HAP-1 (cell line): ENCODE data around the gene ZNF772.
"Not testable (repeated sequence)": the region's sequence is repeated elsewhere in the genome, so short reads cannot be mapped to it uniquely, and the experiment has no call there.

Experiments used
- DNase-seq, 2 experiments: peaks; one replicate each; pipeline ENCODE4 v3.0.0-alpha.2; 2016 to 2020; ENCODE audit warnings: low spot score in 2 of 2
- H3K27me3 ChIP-seq: fragments of 250-450 bp; sonication (Bioruptor Pico); 2 replicates; pipeline ENCODE4 v1.5.1; 2020; ENCODE audit warnings: low read depth, mild to moderate bottlenecking, moderate library complexity
- H3K36me3 ChIP-seq: fragments of 250-450 bp; sonication (Bioruptor Pico); replicated peaks from 2 replicates; pipeline ENCODE4 v1.5.1; 2020; ENCODE audit warnings: mild to moderate bottlenecking
- H3K4me1 ChIP-seq: fragments of 250-450 bp; sonication (Bioruptor Pico); 2 replicates; pipeline ENCODE4 v1.5.1; 2020; ENCODE audit warnings: mild to moderate bottlenecking
- H3K4me3 ChIP-seq: fragments of 250-450 bp; sonication (Bioruptor Pico); 2 replicates; pipeline ENCODE4 v1.5.1; 2020; ENCODE audit warnings: mild to moderate bottlenecking, moderate library complexity
- H3K9me3 ChIP-seq: fragments of 250-450 bp; sonication (Bioruptor Pico); 2 replicates; pipeline ENCODE4 v1.5.1; 2020; ENCODE audit warnings: mild to moderate bottlenecking, moderate library complexity
- in situ Hi-C: fragments of 300-500 bp; cut with MboI; formaldehyde crosslinking; loops from 3 replicates; pipeline ENCODE4 v1.14.3; 2020; ENCODE audit warnings: low sequenced_read_pairs, inconsistent platforms, mixed read lengths

The ZNF772 gene

GRCh38 chr19:57477191-57478008 lies at the start of gene ZNF772:
Gene ZNF772 (minus strand): TSS chr19:57477566. CDS start chr19:57477309, 257 bp downstream.
- peak within 1 kb of the TSS; percentile 39 for H3K4me3 ChIP-seq
- DNase-seq = peak; percentile 80 to 86
- no peaks in the 10 kb centered on the region for H3K36me3 ChIP-seq
- no peaks in the 10 kb centered on the region for H3K27me3 ChIP-seq
- no peaks in the 10 kb centered on the region for H3K4me1 ChIP-seq
- H3K9me3 ChIP-seq = peaks cover 15% of the 10 kb centered on the region
- in situ Hi-C loops = no loop called here

GRCh38 chr19:57518021-57518420 lies 40.7 kb upstream of the ZNF772 start:
- H3K27me3 ChIP-seq, H3K4me3 ChIP-seq, H3K36me3 ChIP-seq, DNase-seq, H3K4me1 ChIP-seq, H3K9me3 ChIP-seq, in situ Hi-C loops: not testable (repeated sequence)

- no peak for DNase-seq
- H3K9me3 ChIP-seq = peaks cover 4% of the 10 kb centered on the region
- no peaks in the 10 kb centered on the region for H3K4me1 ChIP-seq
- no peaks in the 10 kb centered on the region for H3K36me3 ChIP-seq
- in situ Hi-C loops = no loop called here
- no peaks in the 10 kb centered on the region for H3K27me3 ChIP-seq
- H3K4me3 ChIP-seq = no peak overlapping the region
Observed at GRCh38 chr19:57515255-57515654, 37.9 kb upstream of the ZNF772 start.

DNA sequence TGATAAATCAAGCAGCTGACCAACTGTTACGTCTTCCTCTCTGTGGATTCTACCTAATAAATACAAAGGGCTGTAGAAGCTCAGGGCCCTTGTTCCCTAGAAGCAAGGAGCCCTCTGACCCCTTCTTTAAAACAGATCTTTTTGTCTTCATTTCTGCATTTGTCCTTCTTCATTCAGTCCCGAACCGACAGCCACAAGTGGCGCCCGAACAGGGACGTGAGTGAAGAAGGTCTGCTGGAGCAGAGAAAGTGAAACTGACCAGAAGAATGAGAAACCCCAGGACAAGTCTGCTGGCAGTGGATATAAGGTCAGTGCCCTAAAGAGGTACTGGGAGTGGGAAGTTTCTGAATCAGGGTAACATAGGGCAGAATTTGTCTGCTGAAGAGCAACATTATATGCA lies 35.5 kb upstream of the ZNF772 start:
- Histone ChIP-seq H3K27me3 (no peaks in the 10 kb centered on the region), H3K4me1 (no peaks in the 10 kb centered on the region), H3K4me3 (no peak overlapping the region), H3K9me3 (peaks cover 4% of the 10 kb centered on the region), H3K36me3 (no peaks in the 10 kb centered on the region)
- in situ Hi-C loops = no loop called here
- no peak for DNase-seq

GRCh38 chr19:57511484-57511883 lies 34.1 kb upstream of the ZNF772 start:
- Histone ChIP-seq H3K27me3 (no peaks in the 10 kb centered on the region), H3K36me3 (peaks cover 10% of the 10 kb centered on the region), H3K4me3 (no peak overlapping the region), H3K9me3 (peaks cover 4% of the 10 kb centered on the region), H3K4me1 (no peaks in the 10 kb centered on the region)
- in situ Hi-C loops = no loop called here
- no peak for DNase-seq

DNA sequence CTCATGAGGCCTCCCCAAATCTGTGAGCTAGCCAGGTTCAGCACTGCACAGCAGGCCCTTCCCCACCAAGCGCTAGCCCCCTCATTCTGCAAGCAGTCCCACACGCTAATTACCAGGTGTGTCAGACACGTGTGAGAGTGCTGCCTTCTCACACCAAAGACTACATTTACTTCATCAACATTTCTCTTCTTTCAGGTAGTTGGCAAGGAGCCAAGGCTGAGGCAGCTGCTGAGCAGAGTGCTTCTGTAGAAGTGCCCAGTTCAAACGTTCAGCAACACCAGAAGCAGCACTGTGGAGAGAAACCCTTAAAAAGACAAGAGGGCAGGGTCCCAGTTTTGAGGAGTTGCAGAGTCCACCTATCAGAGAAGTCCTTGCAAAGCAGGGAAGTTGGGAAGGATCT lies 28.8 kb upstream of the ZNF772 start:
- H3K9me3 ChIP-seq = no peaks in the 10 kb centered on the region; the same call in 1 of the 2 replicates
- H3K27me3 ChIP-seq = no peaks in the 10 kb centered on the region
- H3K4me1 ChIP-seq = no peaks in the 10 kb centered on the region
- peaks cover 19% of the 10 kb centered on the region for H3K36me3 ChIP-seq
- in situ Hi-C loops = no loop called here
- no peak for DNase-seq
- H3K4me3 ChIP-seq = no peak overlapping the region

DNA sequence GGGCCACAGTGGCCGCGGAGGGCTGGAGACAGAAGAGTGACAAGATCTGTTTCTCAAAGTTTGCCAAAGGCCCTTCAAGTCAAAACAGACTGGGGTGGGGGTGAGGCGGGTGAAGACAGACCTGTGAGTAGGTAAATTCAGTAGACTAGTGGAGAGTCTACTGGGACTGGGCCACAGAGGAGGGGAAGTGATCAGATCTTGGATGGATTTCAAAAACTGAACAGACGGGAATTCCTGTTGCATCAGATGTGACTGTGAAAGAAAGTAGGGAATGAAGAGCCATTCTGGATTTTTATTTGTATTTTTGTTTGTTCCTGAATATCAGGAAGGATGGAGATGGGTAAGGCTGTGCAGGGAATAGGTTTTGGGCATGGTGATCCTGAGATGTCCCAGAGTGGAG lies 23.0 kb upstream of the ZNF772 start:
- not testable (repeated sequence) for H3K9me3 ChIP-seq

GRCh38 chr19:57499680-57500395 lies 22.5 kb upstream of the ZNF772 start, which contains the start of gene ZNF773:
Gene ZNF773 (plus strand): TSS chr19:57499938. CDS start chr19:57500081, 143 bp downstream.
- peak within 1 kb of the TSS; percentile 82 for H3K4me3 ChIP-seq
- H3K36me3 ChIP-seq, H3K4me1 ChIP-seq, H3K27me3 ChIP-seq, H3K9me3 ChIP-seq, in situ Hi-C loops: not testable (repeated sequence)
- DNase-seq = peak; percentile 89 to 96

More for the DNA sequence above, 23.0 kb upstream of the ZNF772 start:
- DNase-seq, in situ Hi-C loops, H3K4me1 ChIP-seq, H3K36me3 ChIP-seq, H3K27me3 ChIP-seq: not testable (repeated sequence)
- H3K4me3 ChIP-seq = peak overlapping the region; percentile 11

- H3K4me1 ChIP-seq, H3K9me3 ChIP-seq, DNase-seq, in situ Hi-C loops, H3K36me3 ChIP-seq, H3K27me3 ChIP-seq: not testable (repeated sequence)
- H3K4me3 ChIP-seq = peak overlapping the region; percentile 82; the same call in 1 of the 2 replicates
Observed at GRCh38 chr19:57499332-57499679, 21.9 kb upstream of the ZNF772 start.

GRCh38 chr19:57488299-57488644 lies 10.9 kb upstream of the ZNF772 start:
- H3K4me1 ChIP-seq, DNase-seq, in situ Hi-C loops, H3K9me3 ChIP-seq, H3K4me3 ChIP-seq, H3K27me3 ChIP-seq: not testable (repeated sequence)
- peaks cover 14% of the 10 kb centered on the region for H3K36me3 ChIP-seq

DNA sequence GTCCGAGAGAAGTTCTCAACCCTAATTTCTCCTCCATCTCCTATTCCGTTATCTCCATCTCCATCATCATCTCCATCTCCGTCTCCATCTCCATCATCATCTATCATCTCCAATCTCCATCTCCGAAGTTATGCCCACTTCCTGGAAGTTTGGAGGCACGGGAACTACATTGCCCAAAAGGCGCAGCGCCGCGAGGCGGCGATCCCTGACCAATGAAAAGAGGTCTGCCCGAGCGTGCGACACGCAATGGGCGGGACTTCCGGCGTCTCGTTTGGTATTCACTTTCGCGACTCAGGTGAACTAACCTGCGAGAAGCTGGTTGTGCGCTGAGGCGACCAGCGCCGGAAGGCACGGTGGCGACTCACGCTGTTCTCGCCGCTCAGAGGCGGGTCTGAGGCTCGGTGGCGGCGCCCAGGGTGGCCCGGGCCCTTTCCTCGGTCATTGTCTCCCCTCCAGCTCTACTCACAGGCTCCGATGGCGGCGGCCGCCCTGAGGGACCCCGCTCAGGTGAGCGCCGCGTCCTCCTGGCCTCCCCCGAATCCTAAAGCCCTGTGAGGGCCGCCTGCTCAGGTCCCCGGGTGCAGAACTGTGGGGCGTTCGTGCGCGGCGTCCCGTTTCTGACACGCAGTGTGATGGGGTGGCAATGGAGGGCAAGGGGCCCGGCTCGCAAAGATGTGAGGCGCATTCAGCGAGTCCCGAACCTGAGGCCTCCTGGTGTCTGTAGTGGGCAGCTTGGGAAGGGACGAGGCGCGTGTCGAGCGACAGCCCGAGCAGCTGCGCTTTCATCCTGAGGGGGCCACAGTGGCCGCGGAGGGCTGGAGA lies 10.3 kb upstream of the ZNF772 start, which contains the start of gene ZNF419:
Gene ZNF419 (plus strand): TSS at position 274 of the 822 bp plus-strand sequence. CDS start 201 bp downstream, at position 475.
- in situ Hi-C loops = not testable (repeated sequence)

DNA sequence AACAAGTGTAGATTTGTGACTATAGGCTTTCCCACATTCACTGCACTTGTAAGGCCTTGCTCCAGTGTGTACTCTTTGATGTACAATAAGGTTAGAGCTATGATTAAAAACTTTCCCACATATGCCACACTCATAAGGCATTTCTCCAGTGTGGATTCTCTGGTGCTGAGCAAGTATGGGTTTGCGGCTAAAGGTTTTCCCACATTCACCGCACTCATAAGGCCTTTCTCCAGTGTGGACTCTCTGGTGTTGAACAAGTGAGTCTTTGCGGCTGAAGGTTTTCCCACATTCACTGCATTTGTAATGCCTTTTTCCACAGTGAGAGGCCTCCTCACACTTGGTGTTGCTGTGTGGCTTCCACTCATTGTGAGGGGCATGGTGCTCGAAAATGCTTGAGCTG lies 3.7 kb downstream of the ZNF772 start:
- Histone ChIP-seq H3K27me3 (no peaks in the 10 kb centered on the region), H3K9me3 (peaks cover 21% of the 10 kb centered on the region), H3K4me1 (no peaks in the 10 kb centered on the region), H3K36me3 (no peaks in the 10 kb centered on the region), H3K4me3 (no peak overlapping the region)
- in situ Hi-C loops = no loop called here
- DNase-seq = no peak

More for the DNA sequence above, 10.3 kb upstream of the ZNF772 start, which contains the start of gene ZNF419:
- not testable (repeated sequence) for H3K9me3 ChIP-seq, H3K4me1 ChIP-seq, H3K36me3 ChIP-seq, H3K27me3 ChIP-seq
- peak within 1 kb of the TSS; percentile 93 for H3K4me3 ChIP-seq
- DNase-seq = peak; percentile 80 to 93

- peaks cover 11% of the 10 kb centered on the region for H3K9me3 ChIP-seq
- no peak overlapping the region for H3K4me3 ChIP-seq
- in situ Hi-C loops = no loop called here
- no peak for DNase-seq
- H3K27me3 ChIP-seq = no peaks in the 10 kb centered on the region
- H3K4me1 ChIP-seq = no peaks in the 10 kb centered on the region
- H3K36me3 ChIP-seq = no peaks in the 10 kb centered on the region
Observed at GRCh38 chr19:57466489-57466888, 10.9 kb downstream of the ZNF772 start.
